Psoas muscle (tissue), 8 donors: ENCODE data around the gene ARMC7. TPM values are rescaled to one million over a fixed set of nuclear protein-coding genes. Genes with fewer than 3 reads are reported as not detected.

Source experiments
- ATAC-seq, 4 donors: fragments of 200-7000 bp; cut with Tn5 transposase; one replicate each; pipeline ENCODE4 v1.9.1; 2020; ENCODE audit warnings: moderate library complexity in 3 of 4, mild to moderate bottlenecking in 2 of 4
- DNase-seq, 2 donors: peaks; one replicate each; pipeline ENCODE4 v3.0.0-alpha.2; 2020
- H3K27ac ChIP-seq: fragments of 200-600 bp; one replicate; pipeline ENCODE4 v1.8.0; 2022
- H3K27me3 ChIP-seq, 3 donors: fragments of 200-600 bp in 1 of 3; one replicate each; pipeline versions ENCODE4 v1.6.1 to v1.8.0; 2013 to 2022; ENCODE audit warnings: low read length in 2 of 3, mild to moderate bottlenecking in 2 of 3, moderate library complexity in 1 of 3; ENCODE audit not compliant: insufficient read depth in 3 of 3
- H3K36me3 ChIP-seq, 2 donors: fragments of 200-600 bp in 1 of 2; one replicate each; pipeline versions ENCODE4 v1.6.1 to v1.8.0; 2013 to 2022; ENCODE audit warnings: low read depth in 1 of 2, mild to moderate bottlenecking in 1 of 2, moderate library complexity in 1 of 2; ENCODE audit not compliant: insufficient read depth in 1 of 2
- H3K4me1 ChIP-seq: fragments of 200-600 bp; one replicate; pipeline ENCODE4 v1.8.0; 2022
- H3K4me3 ChIP-seq: fragments of 200-600 bp; one replicate; pipeline ENCODE4 v1.8.0; 2022; ENCODE audit warnings: mild to moderate bottlenecking
- H3K9me3 ChIP-seq: fragments of 200-600 bp; one replicate; pipeline ENCODE4 v1.8.0; 2022
- WGBS, 3 donors: extraction: QIAGEN DNeasy Blood & Tissue Kit; methylation state at CpG; one replicate each; pipeline versions ENCODE4 v1.1.6 to v1.1.7; 2013; 5-methylcytosine and 5-hydroxymethylcytosine counted together
- intact Hi-C, 2 donors: fragments of 100-400 bp; cut with DNase I; formaldehyde crosslinking; loops; one replicate each; pipeline versions ENCODE4 v1.11.0 to v1.14.2; 2022
- polyA plus RNA-seq, 3 donors: library from polyadenylated mRNA; stranded (reverse); fragments of 200-250 nt; gene quantifications; one replicate each; pipeline ENCODE4 v1.2.3, GENCODE V29; 2013
- total RNA-seq, 4 donors: library from RNA; stranded (reverse); fragmentation: NEBNext Ultra II Directional in 2 of 4; extraction: Animal tissue kit (Norgen Biotek cat#: 25700) in 2 of 4; gene quantifications; one replicate each; pipeline versions ENCODE4 v1.2.1 to v1.2.4, GENCODE V29; 2021 to 2023
- TF ChIP-seq, protein P1 (sequence below): fragments of 200-600 bp; IDR thresholded peaks from one replicate; pipeline ENCODE4 v1.8.0; 2022; ENCODE audit warnings: antibody characterized with exemption
- donor health status: healthy with polysubstance abuse.
- donor health status: DM: no; HTN: no; CAD: no; lungs with moderate emphysema.
- donor health status: Bipolar disorder and iron deficiency.
- donor health status: healthy.
- donor health status: DM: yes; HTN: yes; CAD: no.
- donor health status: DM: no; HTN: no; CAD: no.
- donor health status: DM: no; HTN: no; CAD: no.
- donor health status: DM: yes; HTN: yes; CAD: no.

Gene ARMC7
- total and polyA plus RNA-seq, 7 donors: 2.7 to 7.0 (median 3.9) TPM

DNA sequence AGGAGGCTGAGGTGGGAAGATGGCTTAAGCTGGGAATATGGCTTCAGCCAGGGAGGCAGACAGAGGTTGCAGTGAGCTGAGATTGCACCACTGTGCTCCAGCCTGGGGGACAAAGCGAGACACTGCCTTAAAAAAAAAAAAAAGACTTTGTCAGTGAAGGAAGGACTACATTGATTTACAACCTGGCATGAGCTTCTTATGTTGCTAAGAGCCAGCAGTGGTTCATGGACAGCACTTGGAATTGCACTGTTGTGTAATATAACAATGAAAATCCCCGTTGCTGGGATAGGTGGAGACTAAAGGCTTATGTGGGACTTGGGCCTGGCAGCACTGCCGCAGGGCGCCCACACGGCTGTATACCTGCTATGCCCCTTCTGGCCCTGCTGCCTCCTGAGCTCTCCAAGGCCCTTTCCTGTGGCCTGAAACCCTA lies 36.1 kb upstream of the ARMC7 start:
- intact Hi-C loops: no loop called here

DNA sequence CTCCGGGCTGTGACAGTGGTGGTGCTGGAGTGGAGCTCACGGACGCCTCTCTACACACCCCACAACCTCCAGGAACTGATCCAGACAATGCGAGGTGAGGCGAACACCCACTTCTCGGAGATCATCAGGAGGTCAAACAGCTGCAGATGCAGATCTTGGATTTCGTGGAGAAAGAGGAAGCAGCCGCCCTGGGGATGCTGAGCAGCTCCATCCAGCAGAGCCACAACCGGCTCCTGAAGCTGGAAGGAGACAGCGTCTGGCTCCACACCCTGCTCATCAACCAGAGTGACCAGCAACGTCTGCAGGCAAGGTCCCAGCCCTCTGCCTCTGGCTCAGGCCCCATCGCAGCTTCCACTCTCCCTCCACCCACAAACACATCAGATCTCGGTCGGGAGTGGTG lies 35.2 kb upstream of the ARMC7 start:
- H3K4me1 ChIP-seq: peaks cover 18% of the 10 kb centered on the region
- H3K4me3 ChIP-seq: no peak overlapping the region
- H3K9me3 ChIP-seq: no peaks in the 10 kb centered on the region
- TF ChIP-seq, protein P1, sequence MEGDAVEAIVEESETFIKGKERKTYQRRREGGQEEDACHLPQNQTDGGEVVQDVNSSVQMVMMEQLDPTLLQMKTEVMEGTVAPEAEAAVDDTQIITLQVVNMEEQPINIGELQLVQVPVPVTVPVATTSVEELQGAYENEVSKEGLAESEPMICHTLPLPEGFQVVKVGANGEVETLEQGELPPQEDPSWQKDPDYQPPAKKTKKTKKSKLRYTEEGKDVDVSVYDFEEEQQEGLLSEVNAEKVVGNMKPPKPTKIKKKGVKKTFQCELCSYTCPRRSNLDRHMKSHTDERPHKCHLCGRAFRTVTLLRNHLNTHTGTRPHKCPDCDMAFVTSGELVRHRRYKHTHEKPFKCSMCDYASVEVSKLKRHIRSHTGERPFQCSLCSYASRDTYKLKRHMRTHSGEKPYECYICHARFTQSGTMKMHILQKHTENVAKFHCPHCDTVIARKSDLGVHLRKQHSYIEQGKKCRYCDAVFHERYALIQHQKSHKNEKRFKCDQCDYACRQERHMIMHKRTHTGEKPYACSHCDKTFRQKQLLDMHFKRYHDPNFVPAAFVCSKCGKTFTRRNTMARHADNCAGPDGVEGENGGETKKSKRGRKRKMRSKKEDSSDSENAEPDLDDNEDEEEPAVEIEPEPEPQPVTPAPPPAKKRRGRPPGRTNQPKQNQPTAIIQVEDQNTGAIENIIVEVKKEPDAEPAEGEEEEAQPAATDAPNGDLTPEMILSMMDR: no peak
- no peak overlapping the region for H3K27ac ChIP-seq
- ATAC-seq: no peak
- DNase-seq: peak in 1 of 2 donors; percentile 71
- no peaks in the 10 kb centered on the region for H3K27me3 ChIP-seq
- no peaks in the 10 kb centered on the region for H3K36me3 ChIP-seq
- WGBS, 3 donors: 67 to 82% (median 82%) methylated on average over 14 of the region's 14 CpGs
- intact Hi-C loops: no loop called here

More for the DNA sequence above, 36.1 kb upstream of the ARMC7 start:
- peaks cover 18% of the 10 kb centered on the region for H3K4me1 ChIP-seq
- 43 to 52% (median 51%) methylated on average over 5 of the region's 5 CpGs for WGBS, 3 donors
- ATAC-seq: peak; percentile 37 to 52 (median 40)
- H3K4me3 ChIP-seq: no peak overlapping the region
- peak overlapping the region; percentile 53 for H3K27ac ChIP-seq
- TF ChIP-seq, protein P1: no peak
- H3K36me3 ChIP-seq: no peaks in the 10 kb centered on the region
- DNase-seq: peak in 1 of 2 donors; percentile 67
- H3K27me3 ChIP-seq: no peaks in the 10 kb centered on the region
- H3K9me3 ChIP-seq: no peaks in the 10 kb centered on the region

GRCh38 chr17:75075597-75076336 lies 34.0 kb upstream of the ARMC7 start:
- peak overlapping the region; percentile 9 for H3K27ac ChIP-seq
- no peaks in the 10 kb centered on the region for H3K36me3 ChIP-seq
- DNase-seq: no peak
- TF ChIP-seq, protein P1: no peak
- intact Hi-C loops: no loop called here
- H3K4me3 ChIP-seq: no peak overlapping the region
- H3K4me1 ChIP-seq: peaks cover 18% of the 10 kb centered on the region
- 57 to 74% (median 60%) methylated on average over 4 of the region's 4 CpGs for WGBS, 3 donors
- no peak for ATAC-seq
- no peaks in the 10 kb centered on the region for H3K27me3 ChIP-seq
- no peaks in the 10 kb centered on the region for H3K9me3 ChIP-seq

DNA sequence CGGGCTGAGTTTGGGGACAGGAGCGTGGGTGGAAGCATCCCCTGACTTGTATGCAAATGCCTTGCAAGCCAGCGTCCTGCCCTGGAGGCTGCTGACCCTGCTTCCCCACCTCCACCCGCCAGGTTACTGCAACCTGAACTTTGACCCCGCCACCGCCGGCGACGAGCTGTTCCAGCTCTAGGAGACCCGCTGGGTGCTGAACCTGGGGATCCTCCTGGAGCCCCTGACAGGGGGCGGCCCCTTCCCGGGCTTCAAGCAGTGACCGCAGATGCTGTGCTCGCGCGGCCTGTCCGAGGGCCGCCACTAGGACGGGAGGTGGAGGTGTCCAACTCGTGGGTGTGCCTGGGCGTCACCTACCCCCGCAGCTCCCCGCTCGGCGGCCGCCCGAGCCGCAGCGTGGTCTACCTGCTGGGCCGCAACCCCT lies 32.7 kb upstream of the ARMC7 start:
- Histone ChIP-seq H3K4me3 (peak overlapping the region; percentile 68), H3K27ac (peak overlapping the region; percentile 82), H3K36me3 (no peaks in the 10 kb centered on the region), H3K9me3 (no peaks in the 10 kb centered on the region), H3K27me3 (no peaks in the 10 kb centered on the region), H3K4me1 (peaks cover 18% of the 10 kb centered on the region)
- WGBS, 3 donors: 37 to 49% (median 42%) methylated on average over 26 to 30 of the region's 30 CpGs
- ATAC-seq (peak in 1 of 4 donors; percentile 15), DNase-seq (no peak)
- intact Hi-C loops: no loop called here
- TF ChIP-seq, protein P1: no peak
